ENCODE results near the gene XRCC4.

DNA sequence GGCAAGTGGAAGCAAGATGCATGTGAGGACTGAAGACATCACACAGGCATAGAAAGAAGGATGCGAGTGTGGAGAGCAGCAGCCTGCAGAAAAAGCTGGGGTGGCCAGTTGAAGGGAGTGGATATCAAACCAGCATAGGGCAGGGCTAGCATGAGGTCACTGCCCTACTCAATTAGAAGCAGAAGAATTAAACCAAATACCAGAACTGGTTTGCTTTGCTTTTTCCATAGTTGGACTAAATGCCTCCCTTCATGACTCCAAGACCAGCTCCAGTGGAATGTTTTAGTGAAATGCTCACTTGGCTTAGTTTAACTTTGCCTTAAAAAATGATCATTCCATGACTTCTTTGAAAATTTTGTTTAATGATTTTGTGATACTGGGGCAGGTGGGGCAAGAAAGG, 46.0 kb upstream of the XRCC4 start:
- TF ChIP-seq REXO4 (CRISPR knock-in tag; IDR thresholded peaks at IDR 0.05; ENCODE audit: borderline replicate concordance) (no peak), ZNF335 (CRISPR knock-in tag; IDR thresholded peaks at IDR 0.05) (no peak), DMAP1 (CRISPR knock-in tag; IDR thresholded peaks at IDR 0.05) (no peak), SRSF1 (optimal IDR thresholded peaks at IDR 0.05; ENCODE audit: low read depth, low read length) (no peak), ZNF331 (CRISPR knock-in tag; IDR thresholded peaks at IDR 0.05) (no peak), BHLHE40 (IDR thresholded peaks at IDR 0.05; ENCODE audit: low read length) (no peak), SIN3A (IDR thresholded peaks at IDR 0.05; ENCODE audit: borderline replicate concordance, low read depth, low read length) (no peak), ZNF232 (CRISPR knock-in tag; IDR thresholded peaks at IDR 0.05; ENCODE audit: borderline replicate concordance) (no peak)
- TF ChIP-seq, protein P1, sequence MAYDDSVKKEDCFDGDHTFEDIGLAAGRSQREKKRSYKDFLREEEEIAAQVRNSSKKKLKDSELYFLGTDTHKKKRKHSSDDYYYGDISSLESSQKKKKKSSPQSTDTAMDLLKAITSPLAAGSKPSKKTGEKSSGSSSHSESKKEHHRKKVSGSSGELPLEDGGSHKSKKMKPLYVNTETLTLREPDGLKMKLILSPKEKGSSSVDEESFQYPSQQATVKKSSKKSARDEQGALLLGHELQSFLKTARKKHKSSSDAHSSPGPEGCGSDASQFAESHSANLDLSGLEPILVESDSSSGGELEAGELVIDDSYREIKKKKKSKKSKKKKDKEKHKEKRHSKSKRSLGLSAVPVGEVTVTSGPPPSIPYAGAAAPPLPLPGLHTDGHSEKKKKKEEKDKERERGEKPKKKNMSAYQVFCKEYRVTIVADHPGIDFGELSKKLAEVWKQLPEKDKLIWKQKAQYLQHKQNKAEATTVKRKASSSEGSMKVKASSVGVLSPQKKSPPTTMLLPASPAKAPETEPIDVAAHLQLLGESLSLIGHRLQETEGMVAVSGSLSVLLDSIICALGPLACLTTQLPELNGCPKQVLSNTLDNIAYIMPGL (CRISPR knock-in tag; IDR thresholded peaks at IDR 0.05; ENCODE audit: borderline replicate concordance in 1 of 2, low read depth in 1 of 2) = no peak
- TF ChIP-seq, protein P2, sequence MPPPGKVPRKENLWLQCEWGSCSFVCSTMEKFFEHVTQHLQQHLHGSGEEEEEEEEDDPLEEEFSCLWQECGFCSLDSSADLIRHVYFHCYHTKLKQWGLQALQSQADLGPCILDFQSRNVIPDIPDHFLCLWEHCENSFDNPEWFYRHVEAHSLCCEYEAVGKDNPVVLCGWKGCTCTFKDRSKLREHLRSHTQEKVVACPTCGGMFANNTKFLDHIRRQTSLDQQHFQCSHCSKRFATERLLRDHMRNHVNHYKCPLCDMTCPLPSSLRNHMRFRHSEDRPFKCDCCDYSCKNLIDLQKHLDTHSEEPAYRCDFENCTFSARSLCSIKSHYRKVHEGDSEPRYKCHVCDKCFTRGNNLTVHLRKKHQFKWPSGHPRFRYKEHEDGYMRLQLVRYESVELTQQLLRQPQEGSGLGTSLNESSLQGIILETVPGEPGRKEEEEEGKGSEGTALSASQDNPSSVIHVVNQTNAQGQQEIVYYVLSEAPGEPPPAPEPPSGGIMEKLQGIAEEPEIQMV (CRISPR knock-in tag; IDR thresholded peaks at IDR 0.05; ENCODE audit: low read depth) = no peak
- TF ChIP-seq, protein P3, sequence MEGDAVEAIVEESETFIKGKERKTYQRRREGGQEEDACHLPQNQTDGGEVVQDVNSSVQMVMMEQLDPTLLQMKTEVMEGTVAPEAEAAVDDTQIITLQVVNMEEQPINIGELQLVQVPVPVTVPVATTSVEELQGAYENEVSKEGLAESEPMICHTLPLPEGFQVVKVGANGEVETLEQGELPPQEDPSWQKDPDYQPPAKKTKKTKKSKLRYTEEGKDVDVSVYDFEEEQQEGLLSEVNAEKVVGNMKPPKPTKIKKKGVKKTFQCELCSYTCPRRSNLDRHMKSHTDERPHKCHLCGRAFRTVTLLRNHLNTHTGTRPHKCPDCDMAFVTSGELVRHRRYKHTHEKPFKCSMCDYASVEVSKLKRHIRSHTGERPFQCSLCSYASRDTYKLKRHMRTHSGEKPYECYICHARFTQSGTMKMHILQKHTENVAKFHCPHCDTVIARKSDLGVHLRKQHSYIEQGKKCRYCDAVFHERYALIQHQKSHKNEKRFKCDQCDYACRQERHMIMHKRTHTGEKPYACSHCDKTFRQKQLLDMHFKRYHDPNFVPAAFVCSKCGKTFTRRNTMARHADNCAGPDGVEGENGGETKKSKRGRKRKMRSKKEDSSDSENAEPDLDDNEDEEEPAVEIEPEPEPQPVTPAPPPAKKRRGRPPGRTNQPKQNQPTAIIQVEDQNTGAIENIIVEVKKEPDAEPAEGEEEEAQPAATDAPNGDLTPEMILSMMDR (CRISPR knock-in tag; IDR thresholded peaks at IDR 0.05) = no peak
